GM06990 (cell line): ENCODE measurements around the gene ASPM.
"Not testable (repeated sequence)": the region's sequence is repeated elsewhere in the genome, so short reads cannot be mapped to it uniquely, and the experiment has no call there.

Source experiments
- DNase-seq: peaks from one replicate; pipeline ENCODE4 v3.0.0-alpha.2; 2011; ENCODE audit not compliant: insufficient read length; ENCODE audit errors: extremely low read depth
- H3K27me3 ChIP-seq: replicated peaks from 2 replicates; pipeline ENCODE4 v1.6.0; 2011; ENCODE audit warnings: low read length; ENCODE audit not compliant: control insufficient read depth, insufficient read depth
- H3K36me3 ChIP-seq: 2 replicates; pipeline ENCODE4 v1.5.1; 2011; ENCODE audit warnings: low read length; ENCODE audit not compliant: control insufficient read depth, insufficient read depth
- H3K4me3 ChIP-seq: replicated peaks from 2 replicates; pipeline ENCODE4 v1.5.1; 2011; ENCODE audit warnings: low read depth, mild to moderate bottlenecking, control low read depth, low read length
- CTCF ChIP-seq: IDR thresholded peaks from 2 replicates; pipeline ENCODE4 v1.5.1; 2011; ENCODE audit warnings: low read length, control low read depth, mild to moderate bottlenecking, inconsistent platforms; ENCODE audit not compliant: insufficient read depth, poor library complexity, severe bottlenecking

Gene ASPM

GRCh38 chr1:197116156-197116555 is 30.3 kb downstream of the ASPM start:
- Histone ChIP-seq H3K27me3 (no peaks in the 10 kb centered on the region), H3K36me3 (no peaks in the 10 kb centered on the region; the same call in none of the 2 replicates), H3K4me3 (no peak overlapping the region)
- no peak for TF ChIP-seq CTCF
- no peak for DNase-seq

GRCh38 chr1:197106869-197107268 is 39.6 kb downstream of the ASPM start:
- DNase-seq, result no peak
- Histone ChIP-seq H3K27me3 (no peaks in the 10 kb centered on the region), H3K4me3 (no peak overlapping the region), H3K36me3 (no peaks in the 10 kb centered on the region)
- TF ChIP-seq CTCF, result no peak

- no peaks in the 10 kb centered on the region; the same call in 1 of the 2 replicates for H3K36me3 ChIP-seq
- H3K27me3 ChIP-seq, result no peaks in the 10 kb centered on the region
- DNase-seq, result no peak
- no peak overlapping the region for H3K4me3 ChIP-seq
- TF ChIP-seq CTCF, result no peak
Observed at GRCh38 chr1:197103300-197103699, 43.2 kb downstream of the ASPM start.

GRCh38 chr1:197101978-197102377 is 44.5 kb downstream of the ASPM start:
- Histone ChIP-seq H3K4me3 (no peak overlapping the region), H3K27me3 (no peaks in the 10 kb centered on the region), H3K36me3 (no peaks in the 10 kb centered on the region; the same call in 1 of the 2 replicates)
- DNase-seq, result no peak
- no peak for TF ChIP-seq CTCF

GRCh38 chr1:197100677-197101076 is 45.8 kb downstream of the ASPM start:
- no peak overlapping the region for H3K4me3 ChIP-seq
- no peak for TF ChIP-seq CTCF
- no peaks in the 10 kb centered on the region for H3K27me3 ChIP-seq
- H3K36me3 ChIP-seq, result no peaks in the 10 kb centered on the region; the same call in 1 of the 2 replicates
- DNase-seq, result no peak

GRCh38 chr1:197099444-197099843 is 47.0 kb downstream of the ASPM start:
- Histone ChIP-seq H3K4me3 (no peak overlapping the region), H3K36me3 (no peaks in the 10 kb centered on the region; the same call in none of the 2 replicates), H3K27me3 (no peaks in the 10 kb centered on the region)
- no peak for TF ChIP-seq CTCF
- no peak for DNase-seq

- not testable (repeated sequence) for H3K36me3 ChIP-seq
Observed at GRCh38 chr1:197096971-197097370, 49.5 kb downstream of the ASPM start.

More at GRCh38 chr1:197096971-197097370, 49.5 kb downstream of the ASPM start:
- not testable (repeated sequence) for DNase-seq, H3K4me3 ChIP-seq, H3K27me3 ChIP-seq
